SK-N-SH (cell line): ENCODE results near the gene TNS4. TPM values are rescaled to one million over a fixed set of nuclear protein-coding genes. Genes with fewer than 3 reads are reported as not detected.

Experiments
- CTCF ChIA-PET: fragments of 300-600, 350-600 bp; formaldehyde crosslinking; extraction: SDS; loops from one replicate; lab custom pipeline; 2021; lab: Yijun Ruan, JAX
- POLR2A ChIA-PET: fragments of 350-600 bp; sonication (Branson Sonifier 250); formaldehyde crosslinking; extraction: SDS; loops from one replicate; lab custom pipeline; 2020; ENCODE audit warnings: antibody characterized with exemption, inconsistent platforms; lab: Yijun Ruan, JAX
- DNase-seq: peaks from one replicate; pipeline ENCODE4 v3.0.0; 2012
- H2AFZ ChIP-seq: fragments of 200-600 bp; sonication (generic); 2 replicates; pipeline ENCODE4 v1.8.1; 2016; ENCODE audit warnings: antibody characterized with exemption, mild to moderate bottlenecking, low read depth
- H3F3A ChIP-seq: fragments of 200-600 bp; sonication (generic); replicated peaks from 2 replicates; pipeline ENCODE3; 2016; ENCODE audit warnings: antibody characterized with exemption, mild to moderate bottlenecking; ENCODE audit not compliant: insufficient read depth
- H3K27ac ChIP-seq, 2 experiments: fragments of 200-500 bp in 1 of 2; fragments of 200-600 bp in 1 of 2; sonication (Bioruptor generic) in 1 of 2; sonication (generic), shearing (Covaris generic) in 1 of 2; 2 replicates each; pipeline versions ENCODE4 v1.5.1 to v1.6.1; 2014 to 2016; ENCODE audit warnings: low read depth in 2 of 2, inconsistent platforms in 1 of 2, low read length in 1 of 2, mild to moderate bottlenecking in 1 of 2, mixed read lengths in 1 of 2
- H3K27me3 ChIP-seq: fragments of 200-600 bp; sonication (generic), shearing (Covaris generic); 2 replicates; pipeline ENCODE4 v1.6.1; 2016; ENCODE audit warnings: mixed run types; ENCODE audit not compliant: insufficient read depth
- H3K36me3 ChIP-seq, 2 experiments: fragments of 200-500 bp in 1 of 2; fragments of 200-600 bp in 1 of 2; sonication (Bioruptor generic) in 1 of 2; sonication (generic) in 1 of 2; replicated peaks in 1 of 2; 2 replicates each; pipeline versions ENCODE3 to v1.5.1; 2014 to 2016; ENCODE audit warnings: low read length in 1 of 2, mild to moderate bottlenecking in 1 of 2; ENCODE audit not compliant: insufficient read depth in 2 of 2, control insufficient read depth in 1 of 2
- H3K4me1 ChIP-seq, 2 experiments: fragments of 200-500 bp in 1 of 2; fragments of 200-600 bp in 1 of 2; sonication (Bioruptor generic) in 1 of 2; sonication (generic), shearing (Covaris generic) in 1 of 2; 2 replicates each; pipeline versions ENCODE4 v1.5.1 to v1.6.1; 2014 to 2016; ENCODE audit warnings: low read depth in 1 of 2, low read length in 1 of 2, mixed run types in 1 of 2; ENCODE audit not compliant: insufficient read depth in 2 of 2, control insufficient read depth in 1 of 2
- H3K4me2 ChIP-seq: fragments of 200-600 bp; sonication (generic), shearing (Covaris generic); 2 replicates; pipeline ENCODE4 v1.6.1; 2017; ENCODE audit warnings: mixed run types
- H3K4me3 ChIP-seq, 2 experiments: fragments of 200-500 bp in 1 of 2; fragments of 200-600 bp in 1 of 2; sonication (Bioruptor generic) in 1 of 2; sonication (generic), shearing (Covaris generic) in 1 of 2; 2 replicates each; pipeline versions ENCODE4 v1.5.1 to v1.8.1; 2014 to 2016; ENCODE audit warnings: low read depth in 2 of 2, inconsistent platforms in 1 of 2, low read length in 1 of 2, mild to moderate bottlenecking in 1 of 2, mixed read lengths in 1 of 2, moderate library complexity in 1 of 2
- H3K79me2 ChIP-seq: fragments of 200-600 bp; sonication (generic); 2 replicates; pipeline ENCODE4 v1.8.1; 2017; ENCODE audit warnings: mild to moderate bottlenecking; ENCODE audit not compliant: insufficient read depth
- H3K9ac ChIP-seq: fragments of 200-600 bp; sonication (generic); 2 replicates; pipeline ENCODE4 v1.6.1; 2017; ENCODE audit warnings: mixed run types
- H3K9me2 ChIP-seq: fragments of 200-600 bp; sonication (generic); 2 replicates; pipeline ENCODE4 v1.6.1; 2017; ENCODE audit warnings: mixed run types
- H3K9me3 ChIP-seq: fragments of 200-600 bp; sonication (generic); 2 replicates; pipeline ENCODE4 v1.6.1; 2017; ENCODE audit warnings: mixed run types, mild to moderate bottlenecking, moderate library complexity
- H4K20me1 ChIP-seq: fragments of 200-600 bp; sonication (generic); 2 replicates; pipeline ENCODE4 v1.6.1; 2017; ENCODE audit warnings: mild to moderate bottlenecking, mixed run types; ENCODE audit not compliant: insufficient read depth
- CHD2 ChIP-seq: fragments of 150-350 bp; IDR thresholded peaks from 2 replicates; pipeline ENCODE4 v1.6.1; 2018; ENCODE audit warnings: low read length; ENCODE audit not compliant: partially characterized antibody
- EP300 ChIP-seq, 2 experiments: IDR thresholded peaks; 2 replicates each; pipeline versions ENCODE4 v1.4.0 to v1.6.1; 2012; ENCODE audit warnings: borderline replicate concordance in 1 of 2, low read depth in 1 of 2, low read length in 1 of 2
- EZH2phosphoT487 ChIP-seq: fragments of 200-600 bp; sonication (generic); IDR thresholded peaks from 2 replicates; pipeline ENCODE4 v1.6.1; 2017; ENCODE audit warnings: low read depth, mixed run types, mild to moderate bottlenecking, antibody characterized with exemption, moderate library complexity, borderline replicate concordance
- FOSL2 ChIP-seq: IDR thresholded peaks from 2 replicates; pipeline ENCODE4 v1.4.0; 2012; ENCODE audit warnings: low read depth, mild to moderate bottlenecking, moderate library complexity, borderline replicate concordance
- FOXJ3 ChIP-seq: sonication (generic); formaldehyde crosslinking; IDR thresholded peaks from 2 replicates; pipeline ENCODE4 v1.5.1; 2020; ENCODE audit warnings: mild to moderate bottlenecking, missing genetic modification reagents
- FOXM1 ChIP-seq: IDR thresholded peaks from 2 replicates; pipeline ENCODE4 v1.4.0; 2012; ENCODE audit warnings: low read depth, mild to moderate bottlenecking
- GABPA ChIP-seq: IDR thresholded peaks from 2 replicates; pipeline ENCODE4 v1.4.0; 2012; ENCODE audit warnings: low read depth, mild to moderate bottlenecking
- JUND ChIP-seq: IDR thresholded peaks from 2 replicates; pipeline ENCODE4 v1.4.0; 2012
- MAX ChIP-seq: IDR thresholded peaks from 2 replicates; pipeline ENCODE4 v1.4.0; 2012; ENCODE audit warnings: low read depth
- MEF2A ChIP-seq: IDR thresholded peaks from 2 replicates; pipeline ENCODE4 v1.4.0; 2012; ENCODE audit warnings: low read depth, borderline replicate concordance
- MXI1 ChIP-seq: IDR thresholded peaks from 2 replicates; pipeline ENCODE4 v1.6.1; 2012; ENCODE audit warnings: mild to moderate bottlenecking, low read depth, low read length, improper control_type of control experiment
- NFIC ChIP-seq: IDR thresholded peaks from 2 replicates; pipeline ENCODE4 v1.4.0; 2012; ENCODE audit warnings: borderline replicate concordance
- PBX3 ChIP-seq: IDR thresholded peaks from 2 replicates; pipeline ENCODE4; 2012
- POLR2AphosphoS5 ChIP-seq: IDR thresholded peaks from 2 replicates; pipeline ENCODE4 v1.6.1; 2012; ENCODE audit warnings: low read depth, low read length
- REST ChIP-seq: IDR thresholded peaks from 2 replicates; pipeline ENCODE4 v1.6.1; 2012; ENCODE audit warnings: mild to moderate bottlenecking, low read depth, low read length, moderate library complexity
- RFX5 ChIP-seq: IDR thresholded peaks from 2 replicates; pipeline ENCODE4 v1.6.1; 2012; ENCODE audit warnings: mild to moderate bottlenecking, improper control_type of control experiment, low read length
- SMC3 ChIP-seq: IDR thresholded peaks from 2 replicates; pipeline ENCODE4 v1.6.1; 2012; ENCODE audit warnings: low read depth, low read length, improper control_type of control experiment
- TCF12 ChIP-seq: IDR thresholded peaks from 2 replicates; pipeline ENCODE4 v1.4.0; 2012
- USF2 ChIP-seq: fragments of 150-350 bp; IDR thresholded peaks from 2 replicates; pipeline ENCODE4 v1.6.1; 2017; ENCODE audit warnings: antibody characterized with exemption, low read length, low read depth, borderline replicate concordance
- ZBTB33 ChIP-seq: IDR thresholded peaks from 2 replicates; pipeline ENCODE4 v1.4.0; 2012; ENCODE audit warnings: low read depth, borderline replicate concordance
- WGBS: methylation state at CpG from one replicate; pipeline ENCODE4 v1.1.6; 2017; ENCODE audit warnings: low lambda C conversion rate; 5-methylcytosine and 5-hydroxymethylcytosine counted together
- polyA plus RNA-seq, 3 experiments: library from polyadenylated mRNA; depleted of rRNA; stranded (reverse); fragments of >200 nt; gene quantifications; 2 replicates each; pipeline ENCODE4 v1.2.3, GENCODE V29; 2012

TNS4 gene
- polyA plus RNA-seq, 1 of the 3 experiments (the other 2 are of a cell fraction), result not detected

GRCh38 chr17:40487371-40488020, 13.9 kb downstream of the TNS4 start:
- no peak for DNase-seq
- 86% methylated on average over 4 of the region's 7 CpGs for WGBS
- H3K27me3 ChIP-seq, result no peaks in the 10 kb centered on the region
- peaks cover 28 to 37% of the 10 kb centered on the region in 2 experiments for H3K4me1 ChIP-seq
- peak overlapping the region in 1 of 2 experiments; percentile 94; a peak in 2 of 4 replicates for H3K27ac ChIP-seq
- H3K9me3 ChIP-seq, result no peaks in the 10 kb centered on the region
- POLR2A ChIA-PET, result no interaction called here
- no peak overlapping the region for H3K4me2 ChIP-seq
- H3K4me3 ChIP-seq, result no peak overlapping the region
- CTCF ChIA-PET, result interaction anchor here (0.8 to 5.1 kb wide), 10 partner anchors 10 to 191 kb away, joined by 3 to 30 read pairs (median 4); no protein-coding TSS in a partner anchor
- H3K9ac ChIP-seq, result no peak overlapping the region
- H3K9me2 ChIP-seq, result no peaks in the 10 kb centered on the region
- no peaks in the 10 kb centered on the region for H4K20me1 ChIP-seq
- H2AFZ ChIP-seq, result no peak overlapping the region
- no peaks in the 10 kb centered on the region for H3K36me3 ChIP-seq
- no peak for TF ChIP-seq FOXJ3 (CRISPR knock-in tag)
- TF ChIP-seq FOSL2, result no peak
- no peak for TF ChIP-seq MAX
- no peak for TF ChIP-seq FOXM1
- TF ChIP-seq RFX5, result no peak
- no peak for TF ChIP-seq CHD2
- TF ChIP-seq PBX3, result no peak
- TF ChIP-seq USF2, result no peak
- no peak for TF ChIP-seq ZBTB33
- no peak for TF ChIP-seq NFIC
- no peak for TF ChIP-seq TCF12
- TF ChIP-seq EZH2phosphoT487, result no peak
- no peak for TF ChIP-seq POLR2AphosphoS5
- no peak for TF ChIP-seq EP300 (IDR thresholded peaks at IDR 0.05; ENCODE audit: borderline replicate concordance in 1 of 2, low read depth in 1 of 2, low read length in 1 of 2)
- TF ChIP-seq JUND, result no peak
- no peak for TF ChIP-seq MEF2A
- no peak for TF ChIP-seq MXI1
- no peak for TF ChIP-seq SMC3
- TF ChIP-seq GABPA, result no peak
- no peak for TF ChIP-seq REST
- no peaks in the 10 kb centered on the region for H3K79me2 ChIP-seq
- H3F3A ChIP-seq, result peaks cover 26% of the 10 kb centered on the region
